Esophagus muscularis mucosa (tissue), 3 donors: ENCODE results near the gene IL18BP.

ENCODE experiments used
- CTCF ChIP-seq, 3 experiments: fragments of 200-600 bp in 2 of 3; fragments of 450-650 bp in 1 of 3; sonication (generic) in 2 of 3; IDR thresholded peaks; one replicate each; pipeline ENCODE4 v1.5.1; 2017 to 2019; ENCODE audit warnings: antibody characterized with exemption in 3 of 3, mild to moderate bottlenecking in 2 of 3, moderate library complexity in 1 of 3
- POLR2A ChIP-seq: fragments of 450-650 bp; IDR thresholded peaks from one replicate; pipeline ENCODE4 v1.6.1; 2017; ENCODE audit warnings: antibody characterized with exemption, moderate library complexity, mild to moderate bottlenecking, low read depth
- POLR2AphosphoS5 ChIP-seq, 2 donors: sonication (generic); formaldehyde crosslinking; IDR thresholded peaks; one replicate each; pipeline ENCODE4 v1.6.1; 2017; ENCODE audit warnings: antibody characterized with exemption in 2 of 2

- TF ChIP-seq POLR2AphosphoS5 (IDR thresholded peaks at IDR 0.05), result no peak
- no peak for TF ChIP-seq CTCF (IDR thresholded peaks at IDR 0.05)
- TF ChIP-seq POLR2A, result no peak
These were observed 15.3 kb downstream of the IL18BP start for GRCh38 chr11:72013765-72014711.
